ENCODE results near the gene GARIN5B.
A peak's percentile ranks its signal among the peaks of the same experiment; 100 is the strongest.

Gene GARIN5B

GRCh38 chr19:55325172-55325571, 37.9 kb downstream of the GARIN5B start, which contains the start of gene TMEM150B:
TSS of gene TMEM150B (minus strand) at chr19:55325341. CDS start at chr19:55321036, 4,305 bp downstream.
- no peak for DNase-seq (ENCODE audit: low read depth in 2 of 2, low spot score in 1 of 2)

GRCh38 chr19:55324662-55325061, 38.4 kb downstream of the GARIN5B start:
- DNase-seq (ENCODE audit: low read depth in 2 of 2, low spot score in 1 of 2) = no peak

- no peak for DNase-seq (ENCODE audit: low read depth in 2 of 2, low spot score in 1 of 2)
These were observed 40.7 kb downstream of the GARIN5B start for GRCh38 chr19:55322204-55322885.

- no peak for DNase-seq (ENCODE audit: low read depth in 2 of 2, low spot score in 1 of 2)
These were observed 41.5 kb downstream of the GARIN5B start for GRCh38 chr19:55321466-55322137.

GRCh38 chr19:55320844-55321419, 42.1 kb downstream of the GARIN5B start:
- no peak for DNase-seq (ENCODE audit: low read depth in 2 of 2, low spot score in 1 of 2)

GRCh38 chr19:55319785-55320184, 43.3 kb downstream of the GARIN5B start:
- no peak for DNase-seq (ENCODE audit: low read depth in 2 of 2, low spot score in 1 of 2)

GRCh38 chr19:55316646-55317045, 46.4 kb downstream of the GARIN5B start:
- no peak for DNase-seq (ENCODE audit: low read depth in 2 of 2, low spot score in 1 of 2)

GRCh38 chr19:55315956-55316525, 47.0 kb downstream of the GARIN5B start:
- DNase-seq (ENCODE audit: low read depth in 2 of 2, low spot score in 1 of 2) = no peak

GRCh38 chr19:55314396-55314795, 48.7 kb downstream of the GARIN5B start:
- no peak for DNase-seq (ENCODE audit: low read depth in 2 of 2, low spot score in 1 of 2)

GRCh38 chr19:55312621-55313512, 50.2 kb downstream of the GARIN5B start:
- no peak for DNase-seq (ENCODE audit: low read depth in 2 of 2, low spot score in 1 of 2)

- DNase-seq (ENCODE audit: low read depth in 2 of 2, low spot score in 1 of 2) = no peak
These were observed 51.3 kb downstream of the GARIN5B start for GRCh38 chr19:55311797-55312196.

- no peak for DNase-seq (ENCODE audit: low read depth in 2 of 2, low spot score in 1 of 2)
These were observed 51.7 kb downstream of the GARIN5B start for GRCh38 chr19:55311397-55311796.

GRCh38 chr19:55310498-55310897, 52.6 kb downstream of the GARIN5B start:
- no peak for DNase-seq (ENCODE audit: low read depth in 2 of 2, low spot score in 1 of 2)

GRCh38 chr19:55309448-55309847, 53.6 kb downstream of the GARIN5B start:
- DNase-seq (ENCODE audit: low read depth in 2 of 2, low spot score in 1 of 2) = no peak

- DNase-seq (ENCODE audit: low read depth in 2 of 2, low spot score in 1 of 2) = no peak
These were observed 54.8 kb downstream of the GARIN5B start for GRCh38 chr19:55308281-55308680.

GRCh38 chr19:55306712-55307111, 56.3 kb downstream of the GARIN5B start:
- no peak for DNase-seq (ENCODE audit: low read depth in 2 of 2, low spot score in 1 of 2)

- no peak for DNase-seq (ENCODE audit: low read depth in 2 of 2, low spot score in 1 of 2)
These were observed 57.0 kb downstream of the GARIN5B start for GRCh38 chr19:55305983-55306562.

GRCh38 chr19:55305491-55305890, 57.6 kb downstream of the GARIN5B start:
- DNase-seq (ENCODE audit: low read depth in 2 of 2, low spot score in 1 of 2) = peak in 1 of 2 donors; percentile 12

GRCh38 chr19:55304980-55305379, 58.1 kb downstream of the GARIN5B start:
- DNase-seq (ENCODE audit: low read depth in 2 of 2, low spot score in 1 of 2) = no peak

All from stimulated activated CD8-positive, alpha-beta memory T cell treated with anti-CD3 and anti-CD28 coated beads, Interleukin-4, amount 100 ng/mL, for 4 hours (primary cell).